ENCODE data around the gene HIVEP3. TPM values are rescaled to one million over a fixed set of nuclear protein-coding genes. Genes with fewer than 3 reads are reported as not detected.

The HIVEP3 gene
- total RNA-seq, 5 donors from 2014 or later (not counting 1 experiment from before 2014, with no cell fraction given), result 7.0 to 15.3 (median 8.8) TPM

GRCh38 chr1:41513383-41513735 lies 405.4 kb downstream of the HIVEP3 start:
- CTCF ChIA-PET, result interaction anchor here in 1 of 2 donors (0.6 kb wide), 1 partner anchor 121 kb away, joined by 3 read pairs; no protein-coding TSS in a partner anchor
- Histone ChIP-seq H3K4me1 (ENCODE audit: control insufficient read depth in 1 of 2, extremely low read depth in 1 of 2, insufficient read depth in 2 of 2, low read length in 2 of 2) (peaks cover 0 to 8% of the 10 kb centered on the region in 2 experiments), H3K27ac (ENCODE audit: low read length) (no peak overlapping the region), H3K36me3 (ENCODE audit: control insufficient read depth in 2 of 2, extremely low read depth in 1 of 2, insufficient read depth in 1 of 2, low read length in 1 of 2) (peaks cover 0 to 7% of the 10 kb centered on the region in 2 donors), H3K9me3 (no peaks in the 10 kb centered on the region), H3K4me3 (ENCODE audit: control insufficient read depth in 1 of 2, extremely low read depth in 1 of 2, low read length in 1 of 2) (no peak overlapping the region), H3K27me3 (replicated peaks in 1 of 2; ENCODE audit: control insufficient read depth in 2 of 2, extremely low read depth in 1 of 2, insufficient read depth in 2 of 2, low read length in 1 of 2) (no peaks in the 10 kb centered on the region)
- H3K27me3 Mint-ChIP-seq, result no peaks in the 10 kb centered on the region
- peaks cover 14% of the 10 kb centered on the region for H3K36me3 Mint-ChIP-seq
- H3K9me3 Mint-ChIP-seq, result no peaks in the 10 kb centered on the region
- H3K4me1 Mint-ChIP-seq, result peaks cover 3 to 10% (median 7%) of the 10 kb centered on the region in 3 donors
- no peak for ATAC-seq (replicated peaks in 1 of 4)
- WGBS (ENCODE audit: insufficient coverage), result 91% methylated on average over 11 of the region's 17 CpGs
- H3K4me3 Mint-ChIP-seq, result no peak overlapping the region
- DNase-seq, result no peak
- H3K27ac Mint-ChIP-seq, result no peak overlapping the region
- POLR2A ChIA-PET, result no interaction called here

- H3K4me1 Mint-ChIP-seq, result peaks cover 3 to 10% (median 7%) of the 10 kb centered on the region in 3 donors
- no peaks in the 10 kb centered on the region for H3K27me3 Mint-ChIP-seq
- H3K4me3 Mint-ChIP-seq, result no peak overlapping the region
- H3K9me3 ChIP-seq, result no peaks in the 10 kb centered on the region
- 96% methylated on average over 21 of the region's 27 CpGs for WGBS (ENCODE audit: insufficient coverage)
- no peaks in the 10 kb centered on the region for H3K9me3 Mint-ChIP-seq
- peaks cover 14% of the 10 kb centered on the region for H3K36me3 Mint-ChIP-seq
- ChIA-PET CTCF (interaction anchor here in 1 of 2 donors (0.6 kb wide), 1 partner anchor 120 kb away, joined by 3 read pairs; no protein-coding TSS in a partner anchor), POLR2A (no interaction called here)
- H3K27ac ChIP-seq (ENCODE audit: low read length), result no peak overlapping the region
- H3K4me1 ChIP-seq (ENCODE audit: control insufficient read depth in 1 of 2, extremely low read depth in 1 of 2, insufficient read depth in 2 of 2, low read length in 2 of 2), result peaks cover 0 to 8% of the 10 kb centered on the region in 2 experiments
- DNase-seq (no peak), ATAC-seq (replicated peaks in 1 of 4) (no peak)
- H3K4me3 ChIP-seq (ENCODE audit: control insufficient read depth in 1 of 2, extremely low read depth in 1 of 2, low read length in 1 of 2), result no peak overlapping the region
- H3K27ac Mint-ChIP-seq, result no peak overlapping the region
- peaks cover 0 to 7% of the 10 kb centered on the region in 2 donors for H3K36me3 ChIP-seq (ENCODE audit: control insufficient read depth in 2 of 2, extremely low read depth in 1 of 2, insufficient read depth in 1 of 2, low read length in 1 of 2)
- no peaks in the 10 kb centered on the region for H3K27me3 ChIP-seq (replicated peaks in 1 of 2; ENCODE audit: control insufficient read depth in 2 of 2, extremely low read depth in 1 of 2, insufficient read depth in 2 of 2, low read length in 1 of 2)
These were observed 405.9 kb downstream of the HIVEP3 start for GRCh38 chr1:41512701-41513382.

- H3K4me1 ChIP-seq (ENCODE audit: control insufficient read depth in 1 of 2, extremely low read depth in 1 of 2, insufficient read depth in 2 of 2, low read length in 2 of 2), result peaks cover 0 to 3% of the 10 kb centered on the region in 2 experiments
- WGBS (ENCODE audit: insufficient coverage), result 95% methylated on average over 7 of the region's 7 CpGs
- DNase-seq (no peak), ATAC-seq (replicated peaks in 1 of 4) (no peak)
- H3K4me3 Mint-ChIP-seq, result no peak overlapping the region
- ChIA-PET POLR2A (no interaction called here), CTCF (no interaction called here)
- H3K9me3 ChIP-seq, result no peaks in the 10 kb centered on the region
- no peaks in the 10 kb centered on the region for H3K27me3 Mint-ChIP-seq
- peaks cover 0 to under 1% (median under 1%) of the 10 kb centered on the region in 3 donors for H3K4me1 Mint-ChIP-seq
- no peak overlapping the region for H3K27ac Mint-ChIP-seq
- H3K27ac ChIP-seq (ENCODE audit: low read length), result no peak overlapping the region
- H3K9me3 Mint-ChIP-seq, result no peaks in the 10 kb centered on the region
- no peak overlapping the region for H3K4me3 ChIP-seq (ENCODE audit: control insufficient read depth in 1 of 2, extremely low read depth in 1 of 2, low read length in 1 of 2)
- H3K36me3 ChIP-seq (ENCODE audit: control insufficient read depth in 2 of 2, extremely low read depth in 1 of 2, insufficient read depth in 1 of 2, low read length in 1 of 2), result peaks cover 0 to 7% of the 10 kb centered on the region in 2 donors
- H3K36me3 Mint-ChIP-seq, result peaks cover 14% of the 10 kb centered on the region
- no peaks in the 10 kb centered on the region for H3K27me3 ChIP-seq (replicated peaks in 1 of 2; ENCODE audit: control insufficient read depth in 2 of 2, extremely low read depth in 1 of 2, insufficient read depth in 2 of 2, low read length in 1 of 2)
These were observed 407.5 kb downstream of the HIVEP3 start for GRCh38 chr1:41511239-41511540.

- Mint-ChIP-seq H3K27ac (no peak overlapping the region), H3K4me1 (no peaks in the 10 kb centered on the region), H3K9me3 (no peaks in the 10 kb centered on the region), H3K27me3 (no peaks in the 10 kb centered on the region), H3K36me3 (peaks cover 14% of the 10 kb centered on the region), H3K4me3 (no peak overlapping the region)
- Histone ChIP-seq H3K4me1 (ENCODE audit: control insufficient read depth in 1 of 2, extremely low read depth in 1 of 2, insufficient read depth in 2 of 2, low read length in 2 of 2) (no peaks in the 10 kb centered on the region), H3K36me3 (ENCODE audit: control insufficient read depth in 2 of 2, extremely low read depth in 1 of 2, insufficient read depth in 1 of 2, low read length in 1 of 2) (peaks cover 0 to 7% of the 10 kb centered on the region in 2 donors), H3K27me3 (replicated peaks in 1 of 2; ENCODE audit: control insufficient read depth in 2 of 2, extremely low read depth in 1 of 2, insufficient read depth in 2 of 2, low read length in 1 of 2) (no peaks in the 10 kb centered on the region), H3K27ac (ENCODE audit: low read length) (no peak overlapping the region), H3K9me3 (no peaks in the 10 kb centered on the region), H3K4me3 (ENCODE audit: control insufficient read depth in 1 of 2, extremely low read depth in 1 of 2, low read length in 1 of 2) (no peak overlapping the region)
- ChIA-PET CTCF (no interaction called here), POLR2A (no interaction called here)
- DNase-seq (no peak), ATAC-seq (replicated peaks in 1 of 4) (no peak)
- WGBS (ENCODE audit: insufficient coverage), result 94% methylated on average over 34 of the region's 41 CpGs
These were observed 408.0 kb downstream of the HIVEP3 start for GRCh38 chr1:41510531-41511238.

GRCh38 chr1:41509270-41509671 lies 409.5 kb downstream of the HIVEP3 start:
- Mint-ChIP-seq H3K4me3 (no peak overlapping the region), H3K27ac (no peak overlapping the region), H3K27me3 (no peaks in the 10 kb centered on the region), H3K4me1 (peaks cover 0 to 4% (median 0%) of the 10 kb centered on the region in 3 donors), H3K36me3 (peaks cover 14% of the 10 kb centered on the region), H3K9me3 (no peaks in the 10 kb centered on the region)
- no peaks in the 10 kb centered on the region for H3K4me1 ChIP-seq (ENCODE audit: control insufficient read depth in 1 of 2, extremely low read depth in 1 of 2, insufficient read depth in 2 of 2, low read length in 2 of 2)
- H3K36me3 ChIP-seq (ENCODE audit: control insufficient read depth in 2 of 2, extremely low read depth in 1 of 2, insufficient read depth in 1 of 2, low read length in 1 of 2), result peaks cover 0 to 7% of the 10 kb centered on the region in 2 donors
- no peak overlapping the region for H3K27ac ChIP-seq (ENCODE audit: low read length)
- POLR2A ChIA-PET, result no interaction called here
- no peaks in the 10 kb centered on the region for H3K27me3 ChIP-seq (replicated peaks in 1 of 2; ENCODE audit: control insufficient read depth in 2 of 2, extremely low read depth in 1 of 2, insufficient read depth in 2 of 2, low read length in 1 of 2)
- H3K4me3 ChIP-seq (ENCODE audit: control insufficient read depth in 1 of 2, extremely low read depth in 1 of 2, low read length in 1 of 2), result no peak overlapping the region
- no peaks in the 10 kb centered on the region for H3K9me3 ChIP-seq
- DNase-seq (no peak), ATAC-seq (replicated peaks in 1 of 4) (no peak)
- 60% methylated on average over 1 of the region's 9 CpGs for WGBS (ENCODE audit: insufficient coverage)
- CTCF ChIA-PET, result no interaction called here

GRCh38 chr1:41508290-41508689 lies 410.4 kb downstream of the HIVEP3 start:
- Histone ChIP-seq H3K9me3 (no peaks in the 10 kb centered on the region), H3K4me1 (ENCODE audit: control insufficient read depth in 1 of 2, extremely low read depth in 1 of 2, insufficient read depth in 2 of 2, low read length in 2 of 2) (no peaks in the 10 kb centered on the region), H3K4me3 (ENCODE audit: control insufficient read depth in 1 of 2, extremely low read depth in 1 of 2, low read length in 1 of 2) (no peak overlapping the region), H3K27me3 (replicated peaks in 1 of 2; ENCODE audit: control insufficient read depth in 2 of 2, extremely low read depth in 1 of 2, insufficient read depth in 2 of 2, low read length in 1 of 2) (no peaks in the 10 kb centered on the region), H3K27ac (ENCODE audit: low read length) (no peak overlapping the region), H3K36me3 (ENCODE audit: control insufficient read depth in 2 of 2, extremely low read depth in 1 of 2, insufficient read depth in 1 of 2, low read length in 1 of 2) (peaks cover 0 to 5% of the 10 kb centered on the region in 2 donors)
- ATAC-seq (replicated peaks in 1 of 4) (no peak), DNase-seq (no peak)
- H3K4me1 Mint-ChIP-seq, result peaks cover 0 to 4% (median 0%) of the 10 kb centered on the region in 3 donors
- no peaks in the 10 kb centered on the region for H3K27me3 Mint-ChIP-seq
- 80% methylated on average over 1 of the region's 2 CpGs for WGBS (ENCODE audit: insufficient coverage)
- peaks cover 11% of the 10 kb centered on the region for H3K36me3 Mint-ChIP-seq
- no peak overlapping the region for H3K27ac Mint-ChIP-seq
- no peaks in the 10 kb centered on the region for H3K9me3 Mint-ChIP-seq
- ChIA-PET POLR2A (no interaction called here), CTCF (no interaction called here)
- H3K4me3 Mint-ChIP-seq, result no peak overlapping the region

All from T-cell (primary cell).